OCI-LY1 (cell line): Measurements from ENCODE around the gene PPP1CA.

Source experiments
- H2AFZ ChIP-seq: fragments of 200-600 bp; sonication (generic), shearing (Covaris generic); 2 replicates; pipeline ENCODE4 v1.6.0; 2014; ENCODE audit warnings: antibody characterized with exemption, mild to moderate bottlenecking, low read length
- H3F3A ChIP-seq: fragments of 200-600 bp; sonication (generic), shearing (Covaris generic); 2 replicates; pipeline ENCODE4 v1.6.0; 2014; ENCODE audit warnings: mild to moderate bottlenecking, antibody characterized with exemption, low read length, moderate library complexity; ENCODE audit not compliant: insufficient read depth
- H3K27ac ChIP-seq: fragments of 200-600 bp; sonication (generic); 2 replicates; pipeline ENCODE4 v1.5.1; 2014; ENCODE audit warnings: low read length, mixed run types, mild to moderate bottlenecking, low read depth; ENCODE audit not compliant: poor library complexity, severe bottlenecking
- H3K27me3 ChIP-seq: fragments of 200-600 bp; sonication (generic); 2 replicates; pipeline ENCODE4 v1.6.0; 2014; ENCODE audit warnings: antibody characterized with exemption, mild to moderate bottlenecking, low read length, moderate library complexity; ENCODE audit not compliant: insufficient read depth
- H3K36me3 ChIP-seq: fragments of 200-600 bp; sonication (generic); 2 replicates; pipeline ENCODE4 v1.6.1; 2014; ENCODE audit warnings: mild to moderate bottlenecking, antibody characterized with exemption, low read length, moderate library complexity, mixed read lengths; ENCODE audit not compliant: insufficient read depth
- H3K4me1 ChIP-seq: fragments of 200-600 bp; sonication (generic); 2 replicates; pipeline ENCODE4 v1.5.1; 2014; ENCODE audit warnings: mild to moderate bottlenecking, low read length, moderate library complexity; ENCODE audit not compliant: insufficient read depth, severe bottlenecking
- H3K4me2 ChIP-seq: fragments of 200-600 bp; sonication (generic), shearing (Covaris generic); 2 replicates; pipeline ENCODE4 v1.6.1; 2014; ENCODE audit warnings: low read length
- H3K4me3 ChIP-seq: fragments of 200-600 bp; sonication (generic); 2 replicates; pipeline ENCODE4 v1.5.1; 2014; ENCODE audit warnings: low read length, low read depth, mild to moderate bottlenecking, mixed read lengths; ENCODE audit not compliant: poor library complexity, severe bottlenecking
- H3K79me2 ChIP-seq: fragments of 200-600 bp; shearing (Covaris generic); 2 replicates; pipeline ENCODE4 v1.6.1; 2016; ENCODE audit warnings: mixed run types, low read length, mixed read lengths; ENCODE audit not compliant: insufficient read depth
- H3K9ac ChIP-seq: fragments of 200-600 bp; sonication (generic), shearing (Covaris generic); 2 replicates; pipeline ENCODE4 v1.6.1; 2014; ENCODE audit warnings: mild to moderate bottlenecking, low read length, mixed read lengths
- H3K9me2 ChIP-seq: fragments of 200-600 bp; sonication (generic), shearing (Covaris generic); 2 replicates; pipeline ENCODE4 v1.6.1; 2014; ENCODE audit warnings: low read depth, mild to moderate bottlenecking, low read length, mixed read lengths
- H3K9me3 ChIP-seq: fragments of 200-600 bp; shearing (Covaris generic); 2 replicates; pipeline ENCODE4 v1.6.1; 2014; ENCODE audit warnings: low read length, mixed read lengths
- H4K20me1 ChIP-seq: fragments of 200-600 bp; sonication (generic), shearing (Covaris generic); 2 replicates; pipeline ENCODE4 v1.6.0; 2016; ENCODE audit warnings: mild to moderate bottlenecking, low read length; ENCODE audit not compliant: insufficient read depth
- CTCF ChIP-seq: fragments of 200-600 bp; sonication (generic), shearing (Covaris generic); IDR thresholded peaks from 2 replicates; pipeline ENCODE4 v1.5.1; 2017; ENCODE audit warnings: mild to moderate bottlenecking, antibody characterized with exemption, low read length, moderate library complexity, mixed read lengths
- EZH2 ChIP-seq: fragments of 200-600 bp; sonication (generic), shearing (Covaris generic); IDR thresholded peaks from 2 replicates; pipeline ENCODE4 v1.8.0; 2017; ENCODE audit warnings: borderline replicate concordance, mixed run types, mild to moderate bottlenecking, antibody characterized with exemption, low read length, moderate library complexity, mixed read lengths

PPP1CA gene

DNA sequence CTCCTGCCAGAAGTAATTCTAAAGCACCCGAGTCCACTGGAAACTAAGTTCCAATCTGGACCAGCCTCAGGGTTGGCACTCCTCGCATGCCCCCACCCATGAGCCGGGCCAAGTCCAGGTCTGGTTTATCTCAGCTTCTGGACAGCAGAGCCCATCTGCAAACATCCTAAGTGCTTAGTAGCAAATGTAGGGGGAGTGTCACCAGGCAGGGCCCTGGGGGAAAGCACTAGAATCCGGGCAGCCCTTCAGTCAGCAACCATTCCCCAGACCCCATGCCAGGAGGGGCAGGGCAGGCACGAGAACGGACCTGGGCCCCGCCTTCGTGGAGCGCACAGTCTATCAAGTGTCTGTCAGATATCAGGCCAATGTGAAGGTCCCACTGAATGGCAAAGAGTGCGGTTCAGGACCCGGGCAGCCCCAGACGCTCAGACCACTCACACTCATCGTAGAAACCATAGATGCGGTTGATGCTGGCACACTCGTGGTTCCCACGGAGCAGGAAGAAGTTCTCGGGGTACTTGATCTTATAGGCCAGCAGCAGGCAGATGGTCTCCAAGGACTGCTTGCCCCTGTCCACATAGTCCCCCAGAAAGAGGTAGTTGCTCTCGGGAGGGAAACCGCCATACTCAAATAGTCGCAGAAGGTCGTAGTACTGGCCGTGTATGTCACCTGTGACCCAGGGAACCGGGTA lies 1.3 kb downstream of the PPP1CA start:
- H3K9ac ChIP-seq = peak overlapping the region; percentile 96
- H3F3A ChIP-seq = no peaks in the 10 kb centered on the region; the same call in 1 of the 2 replicates
- no peaks in the 10 kb centered on the region for H4K20me1 ChIP-seq
- peak overlapping the region; percentile 96 for H3K4me2 ChIP-seq
- H3K27me3 ChIP-seq = no peaks in the 10 kb centered on the region
- no peak for TF ChIP-seq CTCF
- no peak overlapping the region for H2AFZ ChIP-seq
- H3K9me3 ChIP-seq = no peaks in the 10 kb centered on the region
- H3K4me1 ChIP-seq = peaks cover 77% of the 10 kb centered on the region
- peaks cover 9% of the 10 kb centered on the region; the same call in 1 of the 2 replicates for H3K79me2 ChIP-seq
- H3K36me3 ChIP-seq = peaks cover 43% of the 10 kb centered on the region
- H3K9me2 ChIP-seq = no peaks in the 10 kb centered on the region
- H3K27ac ChIP-seq = peak overlapping the region; percentile 71
- peak overlapping the region; percentile 94 for H3K4me3 ChIP-seq

DNA sequence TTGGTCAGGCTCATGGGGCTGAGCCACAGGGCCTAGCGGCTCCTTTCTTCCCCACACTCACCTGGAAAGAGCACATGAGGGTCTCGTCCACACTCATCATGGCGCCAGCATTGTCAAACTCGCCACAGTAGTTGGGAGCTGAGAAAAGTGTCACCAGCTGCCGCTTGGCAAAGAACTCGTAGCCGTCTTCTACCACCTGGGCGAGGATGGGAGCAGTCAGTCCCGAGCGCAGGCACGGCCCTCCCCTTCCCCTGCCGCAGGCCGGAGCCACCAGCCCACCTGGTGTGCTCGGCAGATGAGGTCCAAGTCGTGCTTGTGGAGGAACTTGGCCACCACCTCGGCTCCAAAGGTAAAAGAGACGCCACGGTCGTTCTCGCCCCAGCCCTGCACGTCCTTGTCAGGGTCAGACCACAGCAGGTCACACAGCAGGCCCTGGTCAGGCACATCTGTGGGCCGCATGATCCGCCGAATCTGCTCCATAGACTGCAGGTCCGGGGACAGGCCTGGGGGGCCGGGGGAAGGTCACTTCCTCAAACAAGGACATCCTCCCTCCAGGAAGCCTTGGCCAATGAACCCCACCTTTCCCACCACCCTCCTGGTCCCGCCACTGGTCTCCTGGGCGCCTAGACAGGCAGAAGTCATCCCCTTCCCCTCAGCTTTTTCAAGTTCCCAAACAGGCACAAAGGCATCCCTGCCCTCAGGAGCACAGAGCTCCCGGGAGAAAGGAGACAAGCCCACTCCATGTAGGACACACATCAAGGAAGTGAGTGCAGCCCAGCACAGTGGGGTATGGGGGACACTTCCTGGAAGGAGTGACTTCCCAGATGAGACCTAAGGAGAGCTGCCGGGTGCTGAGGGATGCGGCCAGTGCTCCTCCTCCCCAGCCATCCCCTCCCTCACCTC lies 2.7 kb downstream of the PPP1CA start:
- peak overlapping the region; percentile 50 for H3K27ac ChIP-seq
- no peaks in the 10 kb centered on the region for H4K20me1 ChIP-seq
- H3K4me3 ChIP-seq = peak overlapping the region; percentile 94
- H3K4me2 ChIP-seq = peak overlapping the region; percentile 96
- no peaks in the 10 kb centered on the region; the same call in 1 of the 2 replicates for H3F3A ChIP-seq
- peaks cover 9% of the 10 kb centered on the region; the same call in 1 of the 2 replicates for H3K79me2 ChIP-seq
- no peak for TF ChIP-seq CTCF
- TF ChIP-seq EZH2 = no peak
- peaks cover 53% of the 10 kb centered on the region for H3K36me3 ChIP-seq
- H3K27me3 ChIP-seq = no peaks in the 10 kb centered on the region
- no peaks in the 10 kb centered on the region for H3K9me3 ChIP-seq
- no peak overlapping the region for H2AFZ ChIP-seq
- peak overlapping the region; percentile 30; the same call in 1 of the 2 replicates for H3K9ac ChIP-seq
- H3K9me2 ChIP-seq = no peaks in the 10 kb centered on the region
- peaks cover 64% of the 10 kb centered on the region for H3K4me1 ChIP-seq

- Histone ChIP-seq H3K4me2 (peak overlapping the region; percentile 96; the same call in 1 of the 2 replicates), H3K9me3 (no peaks in the 10 kb centered on the region), H4K20me1 (no peaks in the 10 kb centered on the region), H3K79me2 (peaks cover 9% of the 10 kb centered on the region; the same call in 1 of the 2 replicates), H3F3A (no peaks in the 10 kb centered on the region; the same call in 1 of the 2 replicates), H3K27me3 (no peaks in the 10 kb centered on the region), H3K4me1 (peaks cover 61% of the 10 kb centered on the region), H3K36me3 (peaks cover 59% of the 10 kb centered on the region), H2AFZ (no peak overlapping the region), H3K27ac (peak overlapping the region; percentile 50), H3K9me2 (no peaks in the 10 kb centered on the region), H3K9ac (no peak overlapping the region; the same call in 1 of the 2 replicates), H3K4me3 (no peak overlapping the region)
- TF ChIP-seq EZH2 (no peak), CTCF (no peak)
These were observed 3.5 kb downstream of the PPP1CA start for GRCh38 chr11:67397986-67398660.
